HEK293 (cell line): ENCODE results near the gene TUBGCP3.

ENCODE experiments used
- CTCF ChIP-seq: fragments of 450-650 bp; formaldehyde crosslinking; IDR thresholded peaks from 2 replicates; pipeline ENCODE4 v1.5.1; 2016; ENCODE audit warnings: missing biosample characterization, missing genetic modification characterization
- MZF1 ChIP-seq: fragments of 450-650 bp; formaldehyde crosslinking; IDR thresholded peaks from 2 replicates; pipeline ENCODE4 v1.5.1; 2017; ENCODE audit warnings: missing biosample characterization, missing genetic modification characterization, borderline replicate concordance
- REST ChIP-seq: fragments of 450-650 bp; formaldehyde crosslinking; IDR thresholded peaks from 2 replicates; pipeline ENCODE4 v1.5.1; 2016; ENCODE audit warnings: missing biosample characterization, missing genetic modification characterization
- SP2 ChIP-seq: fragments of 450-650 bp; formaldehyde crosslinking; IDR thresholded peaks from 2 replicates; pipeline ENCODE4 v1.5.1; 2016; ENCODE audit warnings: missing biosample characterization, missing genetic modification characterization
- ZFP41 ChIP-seq: fragments of 450-650 bp; formaldehyde crosslinking; IDR thresholded peaks from 2 replicates; pipeline ENCODE4 v1.5.1; 2016; ENCODE audit warnings: missing biosample characterization, missing genetic modification characterization, borderline replicate concordance
- ZNF155 ChIP-seq: fragments of 450-650 bp; formaldehyde crosslinking; IDR thresholded peaks from 2 replicates; pipeline ENCODE4 v1.5.1; 2016; ENCODE audit warnings: missing biosample characterization, missing genetic modification characterization
- ZNF18 ChIP-seq: fragments of 450-650 bp; formaldehyde crosslinking; IDR thresholded peaks from 2 replicates; pipeline ENCODE4 v1.5.1; 2016; ENCODE audit warnings: missing biosample characterization, missing genetic modification characterization
- ZNF211 ChIP-seq: fragments of 450-650 bp; formaldehyde crosslinking; IDR thresholded peaks from 2 replicates; pipeline ENCODE4 v1.5.1; 2016; ENCODE audit warnings: low read depth, missing biosample characterization, missing genetic modification characterization
- ZNF274 ChIP-seq, 2 experiments: fragments of 200-500 bp in 1 of 2; fragments of 450-650 bp in 1 of 2; sonication (Bioruptor generic) in 1 of 2; formaldehyde crosslinking in 1 of 2; IDR thresholded peaks; 2 replicates each; pipeline versions ENCODE4 v1.5.1 to v1.6.1; 2014 to 2016; ENCODE audit warnings: borderline replicate concordance in 1 of 2, inconsistent platforms in 1 of 2, low read length in 1 of 2, missing biosample characterization in 1 of 2, missing genetic modification characterization in 1 of 2
- ZNF404 ChIP-seq: fragments of 450-650 bp; formaldehyde crosslinking; IDR thresholded peaks from 2 replicates; pipeline ENCODE4 v1.5.1; 2017; ENCODE audit warnings: missing biosample characterization, missing genetic modification characterization
- ZNF596 ChIP-seq: fragments of 450-650 bp; IDR thresholded peaks from 2 replicates; pipeline ENCODE4 v1.5.0; 2018; ENCODE audit warnings: missing biosample characterization, mild to moderate bottlenecking, missing genetic modification characterization, moderate library complexity
- ZNF692 ChIP-seq: fragments of 450-650 bp; formaldehyde crosslinking; IDR thresholded peaks from 2 replicates; pipeline ENCODE4 v1.5.1; 2016; ENCODE audit warnings: missing biosample characterization, missing genetic modification characterization
- TF ChIP-seq, protein P1 (sequence below): fragments of 450-650 bp; formaldehyde crosslinking; IDR thresholded peaks from 2 replicates; pipeline ENCODE4 v1.5.0; 2017; ENCODE audit warnings: missing biosample characterization, missing genetic modification characterization, borderline replicate concordance
- TF ChIP-seq, protein P2 (sequence below): fragments of 450-650 bp; formaldehyde crosslinking; IDR thresholded peaks from 2 replicates; pipeline ENCODE4 v1.5.1; 2016; ENCODE audit warnings: missing biosample characterization, missing genetic modification characterization

DNA sequence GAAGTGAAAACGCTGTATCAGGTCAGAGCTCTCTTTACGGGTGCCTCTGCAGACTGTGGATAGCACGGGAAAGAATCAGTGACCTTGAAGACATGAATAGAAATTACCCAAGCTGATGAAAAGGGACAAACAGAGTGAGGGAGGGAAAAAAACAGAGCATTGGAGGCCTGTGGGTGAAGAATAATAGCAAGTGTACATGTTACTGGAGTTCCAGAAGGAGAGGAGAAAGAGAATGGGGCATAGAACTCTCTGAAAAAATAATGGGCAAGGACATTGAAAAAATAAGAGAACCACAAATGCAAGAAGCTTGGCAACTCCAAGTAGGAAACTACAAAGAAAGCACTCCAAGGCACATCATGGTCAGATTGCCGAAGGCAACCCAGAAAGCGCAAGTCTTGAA is 125.5 kb downstream of the TUBGCP3 start:
- TF ChIP-seq ZNF274 (IDR thresholded peaks at IDR 0.05; ENCODE audit: low read length) (no peak), ZNF274 (tag by site-specific recombination; IDR thresholded peaks at IDR 0.05; ENCODE audit: borderline replicate concordance) (no peak), CTCF (no peak), REST (tag by site-specific recombination) (no peak), ZNF404 (tag by site-specific recombination) (no peak), ZNF211 (tag by site-specific recombination) (no peak), SP2 (tag by site-specific recombination) (no peak), ZNF596 (no peak), ZNF18 (no peak), ZNF155 (tag by site-specific recombination) (no peak), MZF1 (tag by site-specific recombination) (no peak), ZFP41 (tag by site-specific recombination) (no peak), ZNF692 (tag by site-specific recombination) (no peak)
- TF ChIP-seq, protein P1, sequence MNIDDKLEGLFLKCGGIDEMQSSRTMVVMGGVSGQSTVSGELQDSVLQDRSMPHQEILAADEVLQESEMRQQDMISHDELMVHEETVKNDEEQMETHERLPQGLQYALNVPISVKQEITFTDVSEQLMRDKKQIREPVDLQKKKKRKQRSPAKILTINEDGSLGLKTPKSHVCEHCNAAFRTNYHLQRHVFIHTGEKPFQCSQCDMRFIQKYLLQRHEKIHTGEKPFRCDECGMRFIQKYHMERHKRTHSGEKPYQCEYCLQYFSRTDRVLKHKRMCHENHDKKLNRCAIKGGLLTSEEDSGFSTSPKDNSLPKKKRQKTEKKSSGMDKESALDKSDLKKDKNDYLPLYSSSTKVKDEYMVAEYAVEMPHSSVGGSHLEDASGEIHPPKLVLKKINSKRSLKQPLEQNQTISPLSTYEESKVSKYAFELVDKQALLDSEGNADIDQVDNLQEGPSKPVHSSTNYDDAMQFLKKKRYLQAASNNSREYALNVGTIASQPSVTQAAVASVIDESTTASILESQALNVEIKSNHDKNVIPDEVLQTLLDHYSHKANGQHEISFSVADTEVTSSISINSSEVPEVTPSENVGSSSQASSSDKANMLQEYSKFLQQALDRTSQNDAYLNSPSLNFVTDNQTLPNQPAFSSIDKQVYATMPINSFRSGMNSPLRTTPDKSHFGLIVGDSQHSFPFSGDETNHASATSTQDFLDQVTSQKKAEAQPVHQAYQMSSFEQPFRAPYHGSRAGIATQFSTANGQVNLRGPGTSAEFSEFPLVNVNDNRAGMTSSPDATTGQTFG (tag by site-specific recombination) = no peak
- TF ChIP-seq, protein P2, sequence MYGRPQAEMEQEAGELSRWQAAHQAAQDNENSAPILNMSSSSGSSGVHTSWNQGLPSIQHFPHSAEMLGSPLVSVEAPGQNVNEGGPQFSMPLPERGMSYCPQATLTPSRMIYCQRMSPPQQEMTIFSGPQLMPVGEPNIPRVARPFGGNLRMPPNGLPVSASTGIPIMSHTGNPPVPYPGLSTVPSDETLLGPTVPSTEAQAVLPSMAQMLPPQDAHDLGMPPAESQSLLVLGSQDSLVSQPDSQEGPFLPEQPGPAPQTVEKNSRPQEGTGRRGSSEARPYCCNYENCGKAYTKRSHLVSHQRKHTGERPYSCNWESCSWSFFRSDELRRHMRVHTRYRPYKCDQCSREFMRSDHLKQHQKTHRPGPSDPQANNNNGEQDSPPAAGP (tag by site-specific recombination) = no peak
